HepG2 (cell line): ENCODE measurements around the gene VAC14. TPM values are rescaled to one million over a fixed set of nuclear protein-coding genes. Genes with fewer than 3 reads are reported as not detected.

Experiments used
- ATAC-seq: fragments of 200-7000 bp; cut with Tn5 transposase; 3 replicates; pipeline ENCODE4 v1.9.1; 2020; ENCODE audit warnings: mild to moderate bottlenecking, moderate library complexity
- BruUV-seq: library from RNA; stranded (reverse); fragments of 400-500 nt; replicated peaks from 2 replicates; lab custom pipeline; 2021; lab: Mats Ljungman, UMichigan
- CTCF ChIA-PET: fragments of 300-600 bp; formaldehyde crosslinking; extraction: SDS; loops from one replicate; lab custom pipeline; 2021; ENCODE audit warnings: low total read pairs, inconsistent platforms, low intra/inter-chr PET ratio; lab: Yijun Ruan, JAX
- POLR2A ChIA-PET: fragments of 350-600 bp; sonication (Branson Sonifier 250); formaldehyde crosslinking; loops from one replicate; lab custom pipeline; 2020; ENCODE audit warnings: antibody characterized with exemption, inconsistent platforms; lab: Yijun Ruan, JAX
- DNase-seq: peaks from one replicate; pipeline ENCODE4 v3.0.0-alpha.2; 2015; ENCODE audit warnings: low spot score
- FAIRE-seq: peaks from 3 replicates; lab custom pipeline; 2011; peaks lifted over from hg19 to GRCh38; lab: Jason Lieb, UNC
- H2AFZ ChIP-seq: one replicate; pipeline ENCODE4 v1.6.1; 2011; ENCODE audit warnings: low read length, inconsistent platforms
- H3K27ac ChIP-seq: fragments of 300-600 bp; 3 replicates; pipeline ENCODE4 v1.8.0; 2011; ENCODE audit warnings: mixed run types, mild to moderate bottlenecking, mixed read lengths, low read length, inconsistent platforms; ENCODE audit not compliant: insufficient read depth; ENCODE audit errors: extremely low read length
- H3K27me3 ChIP-seq, 2 experiments: fragments of 200-600 bp in 1 of 2; 2 replicates in 1 of 2; 3 replicates in 1 of 2; pipeline versions ENCODE4 v1.6.0 to v1.8.0; 2011; ENCODE audit warnings: low read length in 2 of 2, mild to moderate bottlenecking in 2 of 2, moderate library complexity in 2 of 2, inconsistent platforms in 1 of 2; ENCODE audit not compliant: insufficient read depth in 2 of 2, control insufficient read depth in 1 of 2
- H3K36me3 ChIP-seq, 2 experiments: fragments of 200-600 bp in 1 of 2; replicated peaks in 1 of 2; 2 replicates in 1 of 2; 3 replicates in 1 of 2; pipeline versions ENCODE4 v1.5.1 to v1.8.0; 2011; ENCODE audit warnings: low read length in 2 of 2, inconsistent platforms in 1 of 2; ENCODE audit not compliant: insufficient read depth in 2 of 2, control insufficient read depth in 1 of 2
- H3K4me1 ChIP-seq: 2 replicates; pipeline ENCODE4 v1.5.1; 2012; ENCODE audit warnings: low read length, inconsistent platforms; ENCODE audit not compliant: insufficient read depth
- H3K4me2 ChIP-seq: 2 replicates; pipeline ENCODE4 v1.6.0; 2011; ENCODE audit warnings: low read depth, low read length, inconsistent platforms
- H3K4me3 ChIP-seq, 3 experiments: fragments of 200-600 bp in 1 of 3; sonication (generic), shearing (Covaris generic) in 1 of 3; replicated peaks in 1 of 3; 2 replicates each; pipeline ENCODE4 v1.5.1; 2011 to 2016; ENCODE audit warnings: low read length in 3 of 3, inconsistent platforms in 2 of 3, low read depth in 2 of 3, mild to moderate bottlenecking in 2 of 3, control low read depth in 1 of 3, mixed read lengths in 1 of 3; ENCODE audit not compliant: insufficient read depth in 1 of 3
- H3K79me2 ChIP-seq: one replicate; pipeline ENCODE4 v1.6.1; 2011; ENCODE audit warnings: low read length, inconsistent platforms; ENCODE audit not compliant: insufficient read depth
- H3K9ac ChIP-seq: 2 replicates; pipeline ENCODE4 v1.6.0; 2011; ENCODE audit warnings: mild to moderate bottlenecking, low read depth, low read length, inconsistent platforms; ENCODE audit not compliant: insufficient read depth
- H3K9me3 ChIP-seq: 2 replicates; pipeline ENCODE4 v1.5.1; 2012; ENCODE audit warnings: mild to moderate bottlenecking, low read length
- H4K20me1 ChIP-seq: 2 replicates; pipeline ENCODE4 v1.6.0; 2011; ENCODE audit warnings: inconsistent platforms, mild to moderate bottlenecking, low read length, moderate library complexity; ENCODE audit not compliant: insufficient read depth
- BORCS8-MEF2B ChIP-seq: sonication (generic); formaldehyde crosslinking; IDR thresholded peaks from 2 replicates; pipeline ENCODE4 v1.8.0; 2022; ENCODE audit warnings: mild to moderate bottlenecking, missing genetic modification reagents
- CCDC6 ChIP-seq: sonication (generic); formaldehyde crosslinking; IDR thresholded peaks from 2 replicates; pipeline ENCODE4 v1.8.1; 2022; ENCODE audit warnings: mild to moderate bottlenecking, missing genetic modification reagents, moderate library complexity
- EEA1 ChIP-seq: sonication (generic); formaldehyde crosslinking; IDR thresholded peaks from 2 replicates; pipeline ENCODE4 v1.5.1; 2020; ENCODE audit warnings: mild to moderate bottlenecking, missing genetic modification reagents, borderline replicate concordance
- ELF3 ChIP-seq: IDR thresholded peaks from 2 replicates; pipeline ENCODE4 v1.6.1; 2016; ENCODE audit warnings: missing genetic modification reagents, missing compliant biosample characterization
- FLYWCH1 ChIP-seq: sonication (generic); formaldehyde crosslinking; IDR thresholded peaks from 2 replicates; pipeline ENCODE4 v1.8.1; 2023; ENCODE audit warnings: mild to moderate bottlenecking, missing genetic modification reagents
- FOXM1 ChIP-seq: sonication (generic); formaldehyde crosslinking; IDR thresholded peaks from 2 replicates; pipeline ENCODE4 v1.5.0; 2020; ENCODE audit warnings: missing genetic modification reagents
- HMGA1 ChIP-seq: sonication (generic); formaldehyde crosslinking; conservative IDR thresholded peaks from 2 replicates; pipeline ENCODE4 v1.4.0; 2020; ENCODE audit warnings: missing genetic modification reagents
- RORA ChIP-seq: sonication (generic); formaldehyde crosslinking; IDR thresholded peaks from 2 replicates; pipeline ENCODE4 v1.5.0; 2020; ENCODE audit warnings: mild to moderate bottlenecking, missing genetic modification reagents, moderate library complexity
- STAG1 ChIP-seq: sonication (generic); formaldehyde crosslinking; IDR thresholded peaks from 2 replicates; pipeline ENCODE4 v1.4.0; 2020; ENCODE audit warnings: missing genetic modification reagents
- XRCC5 ChIP-seq: fragments of 200-400 bp; formaldehyde crosslinking; optimal IDR thresholded peaks from 2 replicates; pipeline ENCODE3; 2017; ENCODE audit warnings: mild to moderate bottlenecking, low read length
- ZNF574 ChIP-seq: sonication (generic); formaldehyde crosslinking; IDR thresholded peaks from 2 replicates; pipeline ENCODE4 v1.4.0; 2020; ENCODE audit warnings: missing genetic modification reagents
- WGBS: methylation state at CpG from one replicate; pipeline ENCODE4 v1.1.6; 2017; ENCODE audit warnings: low lambda C conversion rate; 5-methylcytosine and 5-hydroxymethylcytosine counted together
- in situ Hi-C: cut with HindIII; loops from 2 replicates; pipeline ENCODE4 v1.10.0; 2017; ENCODE audit warnings: low pct_unique_long_range_greater_than_20kb; ENCODE audit not compliant: extremely low pct_ligation_motif_present
- intact Hi-C: fragments of 100-400 bp; cut with micrococcal nuclease; formaldehyde crosslinking; loops from one replicate; pipeline ENCODE4 v1.10.0; 2022; ENCODE audit not compliant: unreplicated experiment
- polyA plus RNA-seq, 8 experiments: library from polyadenylated mRNA; depleted of rRNA in 3 of 8; stranded (reverse) in 7 of 8; unstranded in 1 of 8; fragments of >200 nt; fragmentation: Illumina TruSeq in 4 of 8; extraction: Trizol in 4 of 8; gene quantifications; 2 replicates each; pipeline versions ENCODE4 v1.2.1 to v1.2.3, GENCODE V29; 2011 to 2016; ENCODE audit warnings: low read depth in 4 of 8, missing spikeins in 1 of 8, mixed read lengths in 1 of 8; ENCODE audit not compliant: insufficient read depth in 1 of 8
- total RNA-seq, 5 experiments: library from RNA; depleted of rRNA; stranded (reverse); fragments of >200 nt; fragmentation: Illumina TruSeq; extraction: Trizol; gene quantifications; 2 replicates each; pipeline ENCODE4 v1.2.3, GENCODE V29; 2016; ENCODE audit warnings: low read depth in 1 of 5
- TF ChIP-seq, protein P1 (sequence below): IDR thresholded peaks from 2 replicates; pipeline ENCODE4 v1.6.1; 2012; ENCODE audit warnings: inconsistent platforms
- TF ChIP-seq, protein P2 (sequence below): IDR thresholded peaks from 2 replicates; pipeline ENCODE4 v1.4.0; 2020; ENCODE audit warnings: mild to moderate bottlenecking, missing genetic modification reagents

Gene VAC14
- total and polyA plus RNA-seq, 2 of the 13 experiments (the other 11 are each of a cell fraction or from before 2014, with no cell fraction given): 23.5 to 24.6 TPM

DNA sequence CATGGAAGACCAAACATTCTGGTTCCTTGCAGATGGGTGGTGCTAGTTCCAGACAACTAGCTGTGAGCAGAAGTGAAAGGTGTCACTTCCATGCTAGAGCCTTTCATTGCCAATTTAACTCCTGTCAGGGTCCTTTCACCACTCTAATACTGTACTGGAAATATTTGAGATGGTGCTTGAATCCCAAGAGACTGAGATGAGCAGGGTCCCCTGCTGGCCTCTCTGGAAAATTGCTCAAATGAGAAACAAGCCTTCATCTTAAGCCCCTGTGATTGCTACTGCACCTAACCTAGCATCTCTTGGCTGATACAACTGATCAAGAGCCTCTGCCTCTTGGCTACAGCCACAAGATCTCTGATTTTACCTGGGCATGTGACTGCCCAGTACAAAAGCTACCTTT, 7.4 kb upstream of the VAC14 start:
- ATAC-seq (peak; percentile 76), DNase-seq (no peak), FAIRE-seq (no peak)
- H3K36me3 ChIP-seq: no peaks in the 10 kb centered on the region
- no peak overlapping the region for H3K4me3 ChIP-seq
- H3K4me2 ChIP-seq: no peak overlapping the region
- H2AFZ ChIP-seq: no peak overlapping the region
- no peaks in the 10 kb centered on the region for H4K20me1 ChIP-seq
- CTCF ChIA-PET: no interaction called here
- POLR2A ChIA-PET: no interaction called here
- no peak overlapping the region for H3K9ac ChIP-seq
- intact Hi-C loops (no loop called here), in situ Hi-C loops (no loop called here)
- H3K9me3 ChIP-seq: peaks cover 11% of the 10 kb centered on the region
- H3K27ac ChIP-seq: no peak overlapping the region
- peaks cover 2 to 24% of the 10 kb centered on the region in 2 experiments; a peak in 4 of 5 replicates for H3K27me3 ChIP-seq
- no TSS peak for BruUV-seq
- TF ChIP-seq XRCC5 (peak; percentile 27), STAG1 (CRISPR knock-in tag) (0 out of 2 replicates have a peak, but pooled peaks have one; percentile 16), CCDC6 (no peak)
- H3K79me2 ChIP-seq: no peaks in the 10 kb centered on the region
- no peaks in the 10 kb centered on the region for H3K4me1 ChIP-seq

- no TSS peak for BruUV-seq
- Histone ChIP-seq H4K20me1 (no peaks in the 10 kb centered on the region), H3K9ac (no peak overlapping the region), H2AFZ (no peak overlapping the region), H3K27ac (no peak overlapping the region), H3K4me2 (no peak overlapping the region), H3K4me1 (peaks cover 8% of the 10 kb centered on the region), H3K79me2 (no peaks in the 10 kb centered on the region), H3K36me3 (no peaks in the 10 kb centered on the region), H3K4me3 (no peak overlapping the region), H3K9me3 (peaks cover 11% of the 10 kb centered on the region), H3K27me3 (peaks cover 2 to 24% of the 10 kb centered on the region in 2 experiments; a peak in 4 of 5 replicates)
- no peak for FAIRE-seq
- in situ Hi-C loops: no loop called here
- 1% methylated on average over 3 of the region's 3 CpGs for WGBS
- intact Hi-C loops: no loop called here
- POLR2A ChIA-PET: no interaction called here
- ATAC-seq: no peak
- CTCF ChIA-PET: no interaction called here
- no peak for DNase-seq
- TF ChIP-seq BORCS8-MEF2B (CRISPR knock-in tag) (no peak), FOXM1 (CRISPR knock-in tag) (no peak), RORA (CRISPR knock-in tag) (no peak), ELF3 (no peak), FLYWCH1 (no peak), EEA1 (CRISPR knock-in tag) (no peak), ZNF574 (CRISPR knock-in tag) (no peak), HMGA1 (CRISPR knock-in tag) (no peak)
- TF ChIP-seq, protein P1, sequence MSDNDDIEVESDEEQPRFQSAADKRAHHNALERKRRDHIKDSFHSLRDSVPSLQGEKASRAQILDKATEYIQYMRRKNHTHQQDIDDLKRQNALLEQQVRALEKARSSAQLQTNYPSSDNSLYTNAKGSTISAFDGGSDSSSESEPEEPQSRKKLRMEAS: no peak
- TF ChIP-seq, protein P2, sequence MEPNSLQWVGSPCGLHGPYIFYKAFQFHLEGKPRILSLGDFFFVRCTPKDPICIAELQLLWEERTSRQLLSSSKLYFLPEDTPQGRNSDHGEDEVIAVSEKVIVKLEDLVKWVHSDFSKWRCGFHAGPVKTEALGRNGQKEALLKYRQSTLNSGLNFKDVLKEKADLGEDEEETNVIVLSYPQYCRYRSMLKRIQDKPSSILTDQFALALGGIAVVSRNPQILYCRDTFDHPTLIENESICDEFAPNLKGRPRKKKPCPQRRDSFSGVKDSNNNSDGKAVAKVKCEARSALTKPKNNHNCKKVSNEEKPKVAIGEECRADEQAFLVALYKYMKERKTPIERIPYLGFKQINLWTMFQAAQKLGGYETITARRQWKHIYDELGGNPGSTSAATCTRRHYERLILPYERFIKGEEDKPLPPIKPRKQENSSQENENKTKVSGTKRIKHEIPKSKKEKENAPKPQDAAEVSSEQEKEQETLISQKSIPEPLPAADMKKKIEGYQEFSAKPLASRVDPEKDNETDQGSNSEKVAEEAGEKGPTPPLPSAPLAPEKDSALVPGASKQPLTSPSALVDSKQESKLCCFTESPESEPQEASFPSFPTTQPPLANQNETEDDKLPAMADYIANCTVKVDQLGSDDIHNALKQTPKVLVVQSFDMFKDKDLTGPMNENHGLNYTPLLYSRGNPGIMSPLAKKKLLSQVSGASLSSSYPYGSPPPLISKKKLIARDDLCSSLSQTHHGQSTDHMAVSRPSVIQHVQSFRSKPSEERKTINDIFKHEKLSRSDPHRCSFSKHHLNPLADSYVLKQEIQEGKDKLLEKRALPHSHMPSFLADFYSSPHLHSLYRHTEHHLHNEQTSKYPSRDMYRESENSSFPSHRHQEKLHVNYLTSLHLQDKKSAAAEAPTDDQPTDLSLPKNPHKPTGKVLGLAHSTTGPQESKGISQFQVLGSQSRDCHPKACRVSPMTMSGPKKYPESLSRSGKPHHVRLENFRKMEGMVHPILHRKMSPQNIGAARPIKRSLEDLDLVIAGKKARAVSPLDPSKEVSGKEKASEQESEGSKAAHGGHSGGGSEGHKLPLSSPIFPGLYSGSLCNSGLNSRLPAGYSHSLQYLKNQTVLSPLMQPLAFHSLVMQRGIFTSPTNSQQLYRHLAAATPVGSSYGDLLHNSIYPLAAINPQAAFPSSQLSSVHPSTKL (CRISPR knock-in tag): no peak
Observed at GRCh38 chr16:70805787-70806186, 4.8 kb upstream of the VAC14 start.
